Liver (tissue), 9 donors: ENCODE results near the gene MEIS2. TPM values are rescaled to one million over a fixed set of nuclear protein-coding genes. Genes with fewer than 3 reads are reported as not detected.

Experiments
- DNase-seq: peaks from one replicate; pipeline ENCODE4 v3.0.0-alpha.2; 2017; ENCODE audit warnings: low spot score
- H3K27ac ChIP-seq, 2 donors: one replicate each; pipeline ENCODE4 v1.7.0; 2013; ENCODE audit warnings: inconsistent platforms in 2 of 2, low read length in 2 of 2, control low read depth in 1 of 2, low read depth in 1 of 2, mild to moderate bottlenecking in 1 of 2
- H3K27me3 ChIP-seq, 4 donors: one replicate each; pipeline versions ENCODE4 v1.6.1 to v1.7.0; 2013; ENCODE audit warnings: low read length in 3 of 4, inconsistent platforms in 1 of 4, mild to moderate bottlenecking in 1 of 4, moderate library complexity in 1 of 4; ENCODE audit not compliant: control insufficient read depth in 4 of 4, insufficient read depth in 4 of 4
- H3K36me3 ChIP-seq, 4 donors: one replicate each; pipeline versions ENCODE4 v1.6.1 to v1.7.0; 2013; ENCODE audit warnings: low read length in 3 of 4, mild to moderate bottlenecking in 3 of 4, low read depth in 1 of 4, moderate library complexity in 1 of 4; ENCODE audit not compliant: control insufficient read depth in 4 of 4, insufficient read depth in 3 of 4
- H3K4me1 ChIP-seq, 4 donors: one replicate each; pipeline versions ENCODE4 v1.6.1 to v1.7.0; 2013; ENCODE audit warnings: low read length in 3 of 4, mild to moderate bottlenecking in 3 of 4, moderate library complexity in 1 of 4; ENCODE audit not compliant: control insufficient read depth in 4 of 4, insufficient read depth in 4 of 4
- H3K4me3 ChIP-seq, 3 donors: one replicate each; pipeline versions ENCODE4 v1.6.1 to v1.7.0; 2013; ENCODE audit warnings: low read length in 3 of 3, control low read depth in 1 of 3, low read depth in 1 of 3, mild to moderate bottlenecking in 1 of 3
- H3K9ac ChIP-seq, 2 donors: one replicate each; pipeline ENCODE4 v1.7.0; 2013; ENCODE audit warnings: low read length in 2 of 2, mild to moderate bottlenecking in 2 of 2, moderate library complexity in 2 of 2, control low read depth in 1 of 2, low read depth in 1 of 2
- H3K9me3 ChIP-seq, 4 donors: one replicate each; pipeline versions ENCODE4 v1.6.1 to v1.7.0; 2013; ENCODE audit warnings: low read length in 3 of 4; ENCODE audit not compliant: control insufficient read depth in 4 of 4
- ATF3 ChIP-seq: IDR thresholded peaks from 2 replicates; pipeline ENCODE4 v1.6.1; 2016; ENCODE audit warnings: antibody characterized with exemption
- CTCF ChIP-seq: fragments of 150-350 bp; IDR thresholded peaks from 2 replicates; pipeline ENCODE4 v1.5.1; 2017; ENCODE audit warnings: improper control_type of control experiment, low read depth, low read length; ENCODE audit not compliant: missing input control
- EGR1 ChIP-seq, 2 donors: IDR thresholded peaks; 2 replicates each; pipeline ENCODE4 v1.6.1; 2016 to 2018; ENCODE audit warnings: antibody characterized with exemption in 2 of 2, low read depth in 2 of 2
- FOXA1 ChIP-seq: IDR thresholded peaks from 2 replicates; pipeline ENCODE4 v1.6.1; 2016; ENCODE audit warnings: antibody characterized with exemption
- FOXA2 ChIP-seq: IDR thresholded peaks from 2 replicates; pipeline ENCODE4 v1.6.1; 2016; ENCODE audit warnings: antibody characterized with exemption
- GABPA ChIP-seq, 2 donors: IDR thresholded peaks in 1 of 2; conservative IDR thresholded peaks in 1 of 2; 2 replicates each; pipeline ENCODE4 v1.6.1; 2016; ENCODE audit warnings: antibody characterized with exemption in 2 of 2, mild to moderate bottlenecking in 1 of 2, moderate library complexity in 1 of 2
- HNF4A ChIP-seq, 2 donors: conservative IDR thresholded peaks; 2 replicates each; pipeline ENCODE4 v1.6.1; 2016; ENCODE audit warnings: antibody characterized with exemption in 2 of 2, mild to moderate bottlenecking in 2 of 2
- HNF4G ChIP-seq: IDR thresholded peaks from 2 replicates; pipeline ENCODE4 v1.6.1; 2016; ENCODE audit warnings: antibody characterized with exemption
- JUND ChIP-seq, 2 donors: IDR thresholded peaks; 2 replicates each; pipeline ENCODE4 v1.6.1; 2016; ENCODE audit warnings: antibody characterized with exemption in 2 of 2
- MAX ChIP-seq: IDR thresholded peaks from 2 replicates; pipeline ENCODE4 v1.6.1; 2016; ENCODE audit warnings: antibody characterized with exemption
- NR2F2 ChIP-seq: IDR thresholded peaks from 2 replicates; pipeline ENCODE4 v1.6.1; 2016; ENCODE audit warnings: antibody characterized with exemption
- RAD21 ChIP-seq, 2 donors: IDR thresholded peaks; 2 replicates each; pipeline ENCODE4 v1.6.1; 2016; ENCODE audit warnings: antibody characterized with exemption in 2 of 2, mild to moderate bottlenecking in 2 of 2
- REST ChIP-seq: IDR thresholded peaks from 2 replicates; pipeline ENCODE4 v1.6.1; 2016; ENCODE audit warnings: antibody characterized with exemption, mild to moderate bottlenecking
- RXRA ChIP-seq, 2 donors: IDR thresholded peaks; 2 replicates each; pipeline ENCODE4 v1.6.1; 2017 to 2018; ENCODE audit warnings: antibody characterized with exemption in 2 of 2, mild to moderate bottlenecking in 1 of 2
- SP1 ChIP-seq: IDR thresholded peaks from 2 replicates; pipeline ENCODE4 v1.6.1; 2018; ENCODE audit warnings: antibody characterized with exemption, mild to moderate bottlenecking
- TAF1 ChIP-seq: conservative IDR thresholded peaks from 2 replicates; pipeline ENCODE4 v1.6.1; 2016; ENCODE audit warnings: antibody characterized with exemption, mild to moderate bottlenecking
- YY1 ChIP-seq: IDR thresholded peaks from 2 replicates; pipeline ENCODE4 v1.6.1; 2016; ENCODE audit warnings: antibody characterized with exemption, mild to moderate bottlenecking
- ZBTB33 ChIP-seq: IDR thresholded peaks from 2 replicates; pipeline ENCODE4 v1.6.1; 2016; ENCODE audit warnings: antibody characterized with exemption
- WGBS: extraction: QIAGEN DNeasy Blood & Tissue Kit; methylation state at CpG from one replicate; pipeline ENCODE4 v1.1.7; 2013; 5-methylcytosine and 5-hydroxymethylcytosine counted together
- polyA plus RNA-seq, 2 donors: library from polyadenylated mRNA; stranded (reverse) in 1 of 2; unstranded in 1 of 2; fragments of 200-250 nt in 1 of 2; fragments of >200 nt in 1 of 2; fragmentation: Nextera tagmentation in 1 of 2; extraction: Ambion mirVana in 1 of 2; gene quantifications; one replicate each; pipeline versions ENCODE4 v1.2.1 to v1.2.3, GENCODE V29; 2013 to 2015
- total RNA-seq, 2 donors: library from RNA; depleted of rRNA; stranded (reverse); fragments of >200 nt; gene quantifications; one replicate each; pipeline ENCODE4 v1.2.3, GENCODE V29; 2014
- donor health status: healthy.
- donor health status: healthy.
- donor health status: healthy.
- donor health status: healthy.
- donor health status: healthy.

Gene MEIS2
- total and polyA plus RNA-seq, 4 donors = 3.9 to 12.6 (median 7.6) TPM

- no peak for DNase-seq
- Histone ChIP-seq H3K27me3 (no peaks in the 10 kb centered on the region), H3K9me3 (no peaks in the 10 kb centered on the region), H3K36me3 (no peaks in the 10 kb centered on the region), H3K4me3 (no peak overlapping the region), H3K4me1 (no peaks in the 10 kb centered on the region), H3K27ac (no peak overlapping the region), H3K9ac (no peak overlapping the region)
- no peak for TF ChIP-seq CTCF
- no peak for TF ChIP-seq FOXA1
- 89% methylated on average over 11 of the region's 11 CpGs for WGBS
These were observed 83.2 kb downstream of the MEIS2 start for GRCh38 chr15:37017031-37017625.

- H3K36me3 ChIP-seq = peaks cover 0 to 1% (median 0%) of the 10 kb centered on the region in 4 donors
- H3K27ac ChIP-seq = no peak overlapping the region
- H3K27me3 ChIP-seq = no peaks in the 10 kb centered on the region
- DNase-seq = no peak
- H3K9me3 ChIP-seq = no peaks in the 10 kb centered on the region
- H3K4me1 ChIP-seq = no peaks in the 10 kb centered on the region
- no peak overlapping the region for H3K9ac ChIP-seq
- no peak overlapping the region for H3K4me3 ChIP-seq
- TF ChIP-seq ZBTB33 (no peak), JUND (IDR thresholded peaks at IDR 0.05) (no peak), SP1 (no peak), FOXA2 (no peak), GABPA (IDR thresholded peaks at IDR 0.05 in 1 of 2, conservative IDR thresholded peaks at IDR 0.05 in 1 of 2) (no peak), RAD21 (IDR thresholded peaks at IDR 0.05) (no peak), RXRA (IDR thresholded peaks at IDR 0.05) (no peak), FOXA1 (no peak), ATF3 (no peak), REST (no peak), MAX (no peak), HNF4G (no peak), HNF4A (conservative IDR thresholded peaks at IDR 0.05) (no peak), TAF1 (no peak), YY1 (no peak), EGR1 (IDR thresholded peaks at IDR 0.05; ENCODE audit: low read depth in 2 of 2) (no peak), NR2F2 (no peak), CTCF (no peak)
- 80% methylated on average over 7 of the region's 7 CpGs for WGBS
These were observed 84.1 kb downstream of the MEIS2 start for GRCh38 chr15:37016231-37016630.
